Spleen (tissue), 11 donors: Measurements from ENCODE around the gene LRP1. TPM values are rescaled to one million over a fixed set of nuclear protein-coding genes. Genes with fewer than 3 reads are reported as not detected.
A peak's percentile ranks its signal among the peaks of the same experiment; 100 is the strongest.

Source experiments
- DNase-seq: peaks from one replicate; pipeline ENCODE4 v3.0.0-alpha.2; 2020
- H3K27ac ChIP-seq, 8 donors: fragments of 200-600 bp; sonication (generic) in 7 of 8; 1 replicate in 4 of 8; 2 replicates in 4 of 8; pipeline versions ENCODE4 v1.5.0 to v1.8.0; 2016 to 2021; ENCODE audit warnings: inconsistent platforms in 4 of 8, mild to moderate bottlenecking in 4 of 8, moderate library complexity in 1 of 8
- H3K27me3 ChIP-seq, 7 donors: fragments of 200-600 bp; sonication (generic) in 6 of 7; replicated peaks in 1 of 7; 1 replicate in 4 of 7; 2 replicates in 3 of 7; pipeline versions ENCODE4 v1.5.0 to v1.8.0; 2016 to 2021; ENCODE audit warnings: inconsistent platforms in 3 of 7, mild to moderate bottlenecking in 1 of 7
- H3K36me3 ChIP-seq, 6 donors: fragments of 200-600 bp; sonication (generic) in 5 of 6; 1 replicate in 4 of 6; 2 replicates in 2 of 6; pipeline versions ENCODE4 v1.5.0 to v1.8.0; 2016 to 2021; ENCODE audit warnings: inconsistent platforms in 2 of 6
- H3K4me1 ChIP-seq, 6 donors: fragments of 200-600 bp; sonication (generic) in 5 of 6; 1 replicate in 3 of 6; 2 replicates in 3 of 6; pipeline versions ENCODE4 v1.5.0 to v1.8.0; 2016 to 2021; ENCODE audit warnings: inconsistent platforms in 3 of 6
- H3K4me3 ChIP-seq, 8 donors: fragments of 200-600 bp; sonication (generic) in 7 of 8; 1 replicate in 4 of 8; 2 replicates in 4 of 8; pipeline versions ENCODE4 v1.5.0 to v1.8.0; 2016 to 2021; ENCODE audit warnings: inconsistent platforms in 4 of 8, mild to moderate bottlenecking in 4 of 8, moderate library complexity in 2 of 8
- H3K9me3 ChIP-seq, 8 donors: fragments of 200-600 bp; sonication (generic) in 7 of 8; 1 replicate in 4 of 8; 2 replicates in 4 of 8; pipeline versions ENCODE4 v1.5.0 to v1.8.0; 2016 to 2021; ENCODE audit warnings: inconsistent platforms in 4 of 8
- CTCF ChIP-seq, 11 experiments: fragments of 200-600 bp in 7 of 11; fragments of 450-650 bp in 4 of 11; sonication (generic) in 4 of 11; IDR thresholded peaks in 8 of 11; conservative IDR thresholded peaks in 3 of 11; 1 replicate in 7 of 11; 2 replicates in 4 of 11; pipeline versions ENCODE4 v1.4.0 to v1.8.0; 2016 to 2021; ENCODE audit warnings: antibody characterized with exemption in 11 of 11, inconsistent platforms in 4 of 11, mild to moderate bottlenecking in 1 of 11
- POLR2A ChIP-seq, 3 donors: fragments of 450-650 bp; IDR thresholded peaks; one replicate each; pipeline ENCODE4 v1.5.1; 2017; ENCODE audit warnings: antibody characterized with exemption in 3 of 3, mild to moderate bottlenecking in 1 of 3
- POLR2AphosphoS5 ChIP-seq, 3 donors: sonication (generic); formaldehyde crosslinking; IDR thresholded peaks; one replicate each; pipeline ENCODE4 v1.5.1; 2017; ENCODE audit warnings: antibody characterized with exemption in 3 of 3
- WGBS, 5 donors: extraction: QIAGEN DNeasy Blood & Tissue Kit in 3 of 5; methylation state at CpG; one replicate each; pipeline versions ENCODE4 v1.1.5 to v1.1.7; 2013 to 2018; 5-methylcytosine and 5-hydroxymethylcytosine counted together
- intact Hi-C: fragments of 100-400 bp; cut with DNase I; formaldehyde crosslinking; loops from one replicate; pipeline ENCODE4 v1.15.0; 2023; ENCODE audit warnings: low total_unique reads
- polyA plus RNA-seq, 3 donors: library from polyadenylated mRNA; stranded (reverse); fragments of 200-250 nt; gene quantifications; one replicate each; pipeline ENCODE4 v1.2.1, GENCODE V29; 2013
- total RNA-seq, 7 donors: library from RNA; depleted of rRNA in 3 of 7; stranded (reverse); fragments of >200 nt in 3 of 7; fragmentation: NEBNext Ultra II Directional in 4 of 7; extraction: Animal tissue kit (Norgen Biotek cat#: 25700) in 4 of 7; gene quantifications; one replicate each; pipeline versions ENCODE4 v1.1.0 to v1.2.1, GENCODE V29; 2016 to 2021
- donor health status: healthy with polysubstance abuse.
- donor health status: DM: no; HTN: no; CAD: no; lungs with moderate emphysema.
- donor health status: DM: no; HTN: no; CAD: no.
- donor health status: Bipolar disorder and iron deficiency.
- donor health status: healthy.
- donor health status: DM: no; HTN: no; CAD: no.
- donor health status: DM: yes; HTN: yes; CAD: no.

Gene LRP1
- total and polyA plus RNA-seq, 10 donors, result 8.9 to 216 (median 159) TPM

GRCh38 chr12:57170408-57170807, 42.1 kb downstream of the LRP1 start:
- Histone ChIP-seq H3K4me3 (no peak overlapping the region), H3K36me3 (peaks cover 0 to 88% (median 9%) of the 10 kb centered on the region in 6 donors), H3K4me1 (no peaks in the 10 kb centered on the region), H3K9me3 (no peaks in the 10 kb centered on the region), H3K27ac (no peak overlapping the region), H3K27me3 (no peaks in the 10 kb centered on the region)
- WGBS, 5 donors, result 73 to 96% (median 77%) methylated on average over 1 of the region's 1 CpG
- TF ChIP-seq POLR2AphosphoS5 (IDR thresholded peaks at IDR 0.05), result no peak
- TF ChIP-seq POLR2A (IDR thresholded peaks at IDR 0.05), result no peak
- no peak for TF ChIP-seq CTCF (IDR thresholded peaks at IDR 0.05 in 8 of 11, conservative IDR thresholded peaks at IDR 0.05 in 3 of 11)
- intact Hi-C loops, result no loop called here
- DNase-seq, result no peak

GRCh38 chr12:57170927-57171326, 42.6 kb downstream of the LRP1 start:
- no peaks in the 10 kb centered on the region for H3K9me3 ChIP-seq
- H3K27me3 ChIP-seq, result peaks cover 0 to 4% (median 0%) of the 10 kb centered on the region in 7 donors
- TF ChIP-seq POLR2AphosphoS5 (IDR thresholded peaks at IDR 0.05) (no peak), CTCF (IDR thresholded peaks at IDR 0.05 in 8 of 11, conservative IDR thresholded peaks at IDR 0.05 in 3 of 11) (no peak), POLR2A (IDR thresholded peaks at IDR 0.05) (no peak)
- intact Hi-C loops, result no loop called here
- H3K4me3 ChIP-seq, result no peak overlapping the region
- DNase-seq, result no peak
- no peaks in the 10 kb centered on the region for H3K4me1 ChIP-seq
- WGBS, 5 donors, result 70 to 90% (median 71%) methylated on average over 4 of the region's 4 CpGs
- peak overlapping the region in 1 of 8 donors; percentile 25 for H3K27ac ChIP-seq
- H3K36me3 ChIP-seq, result peaks cover 0 to 88% (median 9%) of the 10 kb centered on the region in 6 donors

GRCh38 chr12:57171668-57172067, 43.4 kb downstream of the LRP1 start:
- peak in 1 of 3 donors; percentile 16 for TF ChIP-seq POLR2AphosphoS5 (IDR thresholded peaks at IDR 0.05)
- TF ChIP-seq CTCF (IDR thresholded peaks at IDR 0.05 in 8 of 11, conservative IDR thresholded peaks at IDR 0.05 in 3 of 11), result no peak
- TF ChIP-seq POLR2A (IDR thresholded peaks at IDR 0.05), result no peak
- 57 to 75% (median 69%) methylated on average over 4 of the region's 4 CpGs for WGBS, 5 donors
- peak overlapping the region in 2 of 8 donors; percentile 25 to 28 for H3K27ac ChIP-seq
- no peaks in the 10 kb centered on the region for H3K4me1 ChIP-seq
- no peaks in the 10 kb centered on the region for H3K9me3 ChIP-seq
- peaks cover 0 to 5% (median 0%) of the 10 kb centered on the region in 7 donors for H3K27me3 ChIP-seq
- no peak overlapping the region for H3K4me3 ChIP-seq
- intact Hi-C loops, result no loop called here
- no peak for DNase-seq
- peaks cover 0 to 88% (median 12%) of the 10 kb centered on the region in 6 donors for H3K36me3 ChIP-seq

- Histone ChIP-seq H3K9me3 (no peaks in the 10 kb centered on the region), H3K4me3 (no peak overlapping the region), H3K27me3 (peaks cover 0 to 5% (median 0%) of the 10 kb centered on the region in 7 donors), H3K36me3 (peaks cover 0 to 88% (median 7%) of the 10 kb centered on the region in 6 donors), H3K27ac (no peak overlapping the region), H3K4me1 (no peaks in the 10 kb centered on the region)
- intact Hi-C loops, result no loop called here
- TF ChIP-seq POLR2A (IDR thresholded peaks at IDR 0.05) (no peak), CTCF (IDR thresholded peaks at IDR 0.05 in 8 of 11, conservative IDR thresholded peaks at IDR 0.05 in 3 of 11) (peak in 9 of 11 experiments; percentile 7 to 60 (median 51)), POLR2AphosphoS5 (IDR thresholded peaks at IDR 0.05) (peak in 2 of 3 donors; percentile 32 to 54)
- DNase-seq, result no peak
- WGBS, 5 donors, result 60 to 66% (median 62%) methylated on average over 9 to 11 of the region's 11 CpGs
Observed at GRCh38 chr12:57173089-57173488, 44.8 kb downstream of the LRP1 start.
